Measurements from ENCODE around the gene CACNA1S. TPM values are rescaled to one million over a fixed set of nuclear protein-coding genes. Genes with fewer than 3 reads are reported as not detected.

Gene CACNA1S
- total and polyA plus RNA-seq, 2 of the 4 experiments (the other 2 are of a cell fraction), result not detected

DNA sequence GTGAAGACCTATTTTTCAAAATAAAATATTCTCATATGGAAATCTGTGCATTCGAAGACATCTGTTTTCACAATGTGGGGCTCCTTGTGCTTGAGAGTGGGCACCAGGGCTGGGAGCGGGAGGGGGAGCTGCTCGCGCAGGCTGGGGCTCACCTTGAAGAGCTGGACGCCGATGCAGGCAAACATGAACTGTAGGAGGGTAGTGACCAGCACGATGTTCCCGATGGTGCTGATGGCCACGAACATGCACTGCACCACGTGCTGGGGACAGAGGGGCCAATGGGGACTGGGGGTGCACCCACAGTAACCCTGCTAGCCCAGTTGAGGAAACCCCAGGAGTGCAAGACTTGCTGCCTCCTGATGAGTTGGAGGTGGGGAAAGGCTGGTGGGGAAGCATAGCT is 46.5 kb downstream of the CACNA1S start:
- Histone ChIP-seq H3K27ac (ENCODE audit: insufficient read depth, low read length) (no peak overlapping the region), H4K8ac (ENCODE audit: low read depth in 2 of 2, low read length in 2 of 2) (no peak overlapping the region), H3K4me3 (ENCODE audit: insufficient read depth, low read depth, low read length) (no peak overlapping the region), H2BK15ac (ENCODE audit: low read depth, low read length) (no peak overlapping the region), H3K27me3 (ENCODE audit: control insufficient read depth, insufficient read depth, low read length) (peaks cover 68% of the 10 kb centered on the region), H3K4me1 (ENCODE audit: control insufficient read depth, insufficient read depth, low read length) (no peaks in the 10 kb centered on the region), H3K9ac (ENCODE audit: low read depth, low read length) (no peak overlapping the region), H3K18ac (ENCODE audit: low read depth, low read length) (no peak overlapping the region), H2BK5ac (ENCODE audit: low read depth, low read length, poor library complexity, severe bottlenecking) (no peak overlapping the region), H4K91ac (ENCODE audit: insufficient read depth, low read depth, low read length) (no peak overlapping the region), H3K9me3 (ENCODE audit: control insufficient read depth, insufficient read depth, low read length) (no peaks in the 10 kb centered on the region), H4K5ac (ENCODE audit: low read depth, low read length) (no peak overlapping the region), H3K23ac (ENCODE audit: low read depth, low read length) (no peak overlapping the region), H3K4me2 (ENCODE audit: low read depth, low read length) (no peak overlapping the region), H3K36me3 (ENCODE audit: control insufficient read depth, insufficient read depth, low read length) (no peaks in the 10 kb centered on the region), H2BK20ac (ENCODE audit: low read depth, low read length) (no peak overlapping the region), H3K14ac (replicated peaks; ENCODE audit: low read depth, low read length) (no peak overlapping the region), H3K9me1 (ENCODE audit: insufficient read depth, low read length) (no peaks in the 10 kb centered on the region), H4K20me1 (ENCODE audit: insufficient read depth, low read length) (no peaks in the 10 kb centered on the region), H2BK120ac (ENCODE audit: low read depth, low read length) (no peak overlapping the region), H2AK5ac (ENCODE audit: low read depth, low read length) (no peak overlapping the region), H2AFZ (replicated peaks; ENCODE audit: low read length, poor library complexity) (no peak overlapping the region), H3K56ac (ENCODE audit: extremely low read depth, insufficient read depth, low read length) (no peak overlapping the region), H2AK9ac (replicated peaks; ENCODE audit: low read depth, low read length, poor library complexity) (no peak overlapping the region), H3K4ac (ENCODE audit: low read depth, low read length) (no peak overlapping the region), H3K79me1 (ENCODE audit: low read depth in 1 of 2, low read length in 2 of 2) (no peaks in the 10 kb centered on the region)
- POLR2A ChIA-PET (ENCODE audit: unreplicated experiment), result no interaction called here
- no peak for TF ChIP-seq MXI1 (IDR thresholded peaks at IDR 0.05; ENCODE audit: borderline replicate concordance, low read depth, low read length)
- no peak for TF ChIP-seq RFX5 (IDR thresholded peaks at IDR 0.05; ENCODE audit: low read depth, low read length)
- no peak for TF ChIP-seq RCOR1 (IDR thresholded peaks at IDR 0.05; ENCODE audit: insufficient replicate concordance, low read length)
- TF ChIP-seq FOS (IDR thresholded peaks at IDR 0.05; ENCODE audit: low read depth, low read length), result no peak
- TF ChIP-seq MAFK (IDR thresholded peaks at IDR 0.05; ENCODE audit: low read depth, low read length), result no peak
- dilution Hi-C loops (cut with HindIII; ENCODE audit: low sequenced_read_pairs, unreplicated experiment), result no loop called here
- no peak for DNase-seq
- intact Hi-C loops (cut with micrococcal nuclease), result no loop called here
- no peak for ATAC-seq (ENCODE audit: low read depth)
- whole genome bisulfite sequencing, 2 experiments (ENCODE audit: extremely low coverage in 2 of 2, insufficient read length in 1 of 2), result 62% methylated on average over 3 of the region's 10 CpGs; no CpG with 5 or more reads in 1 of the 2 experiments
- in situ Hi-C loops (cut with MboI; ENCODE audit: low sequenced_read_pairs), result no loop called here
- BruUV-seq (replicated peaks), result no TSS peak
- CTCF ChIA-PET, result interaction anchor here (1.6 kb wide), 1 partner anchor 21 kb away, joined by 3 read pairs; no protein-coding TSS in a partner anchor

Data from IMR-90 (cell line).